ENCODE data around the gene FHL5.
"Not testable (repeated sequence)": the region's sequence is repeated elsewhere in the genome, so short reads cannot be mapped to it uniquely, and the experiment has no call there.

The FHL5 gene

GRCh38 chr6:96610019-96610418 is 47.1 kb downstream of the FHL5 start:
- DNase-seq (ENCODE audit: low read depth), result no peak

GRCh38 chr6:96611342-96611991 is 48.5 kb downstream of the FHL5 start:
- no peak for DNase-seq (ENCODE audit: low read depth)

GRCh38 chr6:96613291-96613999 is 50.5 kb downstream of the FHL5 start:
- DNase-seq (ENCODE audit: low read depth), result no peak

GRCh38 chr6:96620851-96621250 is 57.9 kb downstream of the FHL5 start:
- DNase-seq (ENCODE audit: low read depth), result no peak

- DNase-seq (ENCODE audit: low read depth), result no peak
Observed at GRCh38 chr6:96621983-96622382, 59.1 kb downstream of the FHL5 start.

GRCh38 chr6:96624957-96625356 is 62.0 kb downstream of the FHL5 start:
- no peak for DNase-seq (ENCODE audit: low read depth)

GRCh38 chr6:96626759-96627364 is 63.9 kb downstream of the FHL5 start:
- no peak for DNase-seq (ENCODE audit: low read depth)

- DNase-seq (ENCODE audit: low read depth), result no peak
Observed at GRCh38 chr6:96631248-96631647, 68.3 kb downstream of the FHL5 start.

- DNase-seq (ENCODE audit: low read depth), result not testable (repeated sequence)
Observed at GRCh38 chr6:96637979-96638378, 75.1 kb downstream of the FHL5 start.

- no peak for DNase-seq (ENCODE audit: low read depth)
Observed at GRCh38 chr6:96645106-96645505, 82.2 kb downstream of the FHL5 start.

GRCh38 chr6:96649926-96650325 is 87.0 kb downstream of the FHL5 start:
- no peak for DNase-seq (ENCODE audit: low read depth)

- no peak for DNase-seq (ENCODE audit: low read depth)
Observed at GRCh38 chr6:96651816-96652215, 88.9 kb downstream of the FHL5 start.

GRCh38 chr6:96652552-96652951 is 89.6 kb downstream of the FHL5 start:
- no peak for DNase-seq (ENCODE audit: low read depth)

- no peak for DNase-seq (ENCODE audit: low read depth)
Observed at GRCh38 chr6:96653181-96653580, 90.3 kb downstream of the FHL5 start.

- no peak for DNase-seq (ENCODE audit: low read depth)
Observed at GRCh38 chr6:96656567-96656966, 93.6 kb downstream of the FHL5 start.

GRCh38 chr6:96657344-96657743 is 94.4 kb downstream of the FHL5 start:
- DNase-seq (ENCODE audit: low read depth), result no peak

GRCh38 chr6:96659084-96659845 is 96.3 kb downstream of the FHL5 start:
- no peak for DNase-seq (ENCODE audit: low read depth)

Data from stimulated activated CD8-positive, alpha-beta memory T cell treated with anti-CD3 and anti-CD28 coated beads, Interleukin-15, amount 100 ng/mL, for 24 hours (primary cell).